Dendritic cell treated with granulocyte-macrophage colony-stimulating factor and Interleukin-4, amounts not matched to agents 40 ng/mL and 50 ng/mL, for 4 days (primary cell): ENCODE results near the gene DMD.

Experiments
- H3K27ac Mint-ChIP-seq: one replicate; pipeline ENCODE4 v1.8.0; 2022; ENCODE audit warnings: mild to moderate bottlenecking, mixed read lengths
- H3K27me3 Mint-ChIP-seq: one replicate; pipeline ENCODE4 v1.8.0; 2022; ENCODE audit warnings: mild to moderate bottlenecking, mixed read lengths
- H3K36me3 Mint-ChIP-seq: one replicate; pipeline ENCODE4 v1.8.0; 2022; ENCODE audit warnings: low read depth, mixed read lengths
- H3K4me1 Mint-ChIP-seq: one replicate; pipeline ENCODE4 v1.8.0; 2022; ENCODE audit warnings: low read depth, mixed read lengths
- H3K4me3 Mint-ChIP-seq: one replicate; pipeline ENCODE4 v1.8.0; 2022; ENCODE audit warnings: mild to moderate bottlenecking, moderate library complexity, mixed read lengths
- H3K9me3 Mint-ChIP-seq: one replicate; pipeline ENCODE4 v1.8.0; 2022; ENCODE audit warnings: mixed read lengths
- intact Hi-C: fragments of 100-400 bp; cut with micrococcal nuclease; formaldehyde crosslinking; loops from one replicate; pipeline ENCODE4 v1.15.0; 2022

DMD gene

GRCh38 chrX:32489125-32489524 lies 722.2 kb downstream of the DMD start:
- no peaks in the 10 kb centered on the region for H3K36me3 Mint-ChIP-seq
- no peaks in the 10 kb centered on the region for H3K27me3 Mint-ChIP-seq
- H3K27ac Mint-ChIP-seq: no peak overlapping the region
- no peaks in the 10 kb centered on the region for H3K4me1 Mint-ChIP-seq
- H3K9me3 Mint-ChIP-seq: no peaks in the 10 kb centered on the region
- intact Hi-C loops: no loop called here
- H3K4me3 Mint-ChIP-seq: no peak overlapping the region

- Mint-ChIP-seq H3K9me3 (no peaks in the 10 kb centered on the region), H3K4me3 (no peak overlapping the region), H3K36me3 (no peaks in the 10 kb centered on the region), H3K4me1 (no peaks in the 10 kb centered on the region), H3K27me3 (no peaks in the 10 kb centered on the region), H3K27ac (no peak overlapping the region)
- intact Hi-C loops: no loop called here
Observed at GRCh38 chrX:32483534-32484136, 727.7 kb downstream of the DMD start.

DNA sequence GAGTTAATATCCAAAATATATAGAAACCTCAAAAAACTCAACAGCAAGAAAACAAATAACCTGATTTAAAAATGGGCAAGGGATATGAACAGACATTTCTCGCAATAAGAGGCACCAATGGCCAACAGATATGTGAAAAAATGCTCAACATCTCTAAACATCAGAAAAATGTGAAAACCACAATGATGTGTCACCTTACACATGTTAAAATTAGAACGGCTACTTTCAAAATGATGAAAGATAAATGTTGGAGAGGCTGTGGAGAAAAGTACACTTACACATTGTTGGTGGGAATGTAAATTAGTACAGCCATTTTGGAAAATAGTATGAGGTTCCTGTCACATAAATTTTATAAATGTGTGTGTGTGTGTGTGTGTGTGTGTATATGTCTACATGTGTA lies 731.3 kb downstream of the DMD start:
- intact Hi-C loops: no loop called here
- H3K36me3 Mint-ChIP-seq: no peaks in the 10 kb centered on the region
- H3K27me3 Mint-ChIP-seq: no peaks in the 10 kb centered on the region
- no peak overlapping the region for H3K4me3 Mint-ChIP-seq
- no peaks in the 10 kb centered on the region for H3K4me1 Mint-ChIP-seq
- H3K9me3 Mint-ChIP-seq: no peaks in the 10 kb centered on the region
- no peak overlapping the region for H3K27ac Mint-ChIP-seq

GRCh38 chrX:32472364-32472763 lies 739.0 kb downstream of the DMD start:
- H3K9me3 Mint-ChIP-seq: no peaks in the 10 kb centered on the region
- no peak overlapping the region for H3K27ac Mint-ChIP-seq
- intact Hi-C loops: no loop called here
- H3K27me3 Mint-ChIP-seq: no peaks in the 10 kb centered on the region
- no peaks in the 10 kb centered on the region for H3K4me1 Mint-ChIP-seq
- H3K4me3 Mint-ChIP-seq: no peak overlapping the region
- H3K36me3 Mint-ChIP-seq: no peaks in the 10 kb centered on the region

- Mint-ChIP-seq H3K27ac (no peak overlapping the region), H3K36me3 (no peaks in the 10 kb centered on the region)
- intact Hi-C loops: no loop called here
Observed at GRCh38 chrX:32455704-32456103, 755.6 kb downstream of the DMD start.

DNA sequence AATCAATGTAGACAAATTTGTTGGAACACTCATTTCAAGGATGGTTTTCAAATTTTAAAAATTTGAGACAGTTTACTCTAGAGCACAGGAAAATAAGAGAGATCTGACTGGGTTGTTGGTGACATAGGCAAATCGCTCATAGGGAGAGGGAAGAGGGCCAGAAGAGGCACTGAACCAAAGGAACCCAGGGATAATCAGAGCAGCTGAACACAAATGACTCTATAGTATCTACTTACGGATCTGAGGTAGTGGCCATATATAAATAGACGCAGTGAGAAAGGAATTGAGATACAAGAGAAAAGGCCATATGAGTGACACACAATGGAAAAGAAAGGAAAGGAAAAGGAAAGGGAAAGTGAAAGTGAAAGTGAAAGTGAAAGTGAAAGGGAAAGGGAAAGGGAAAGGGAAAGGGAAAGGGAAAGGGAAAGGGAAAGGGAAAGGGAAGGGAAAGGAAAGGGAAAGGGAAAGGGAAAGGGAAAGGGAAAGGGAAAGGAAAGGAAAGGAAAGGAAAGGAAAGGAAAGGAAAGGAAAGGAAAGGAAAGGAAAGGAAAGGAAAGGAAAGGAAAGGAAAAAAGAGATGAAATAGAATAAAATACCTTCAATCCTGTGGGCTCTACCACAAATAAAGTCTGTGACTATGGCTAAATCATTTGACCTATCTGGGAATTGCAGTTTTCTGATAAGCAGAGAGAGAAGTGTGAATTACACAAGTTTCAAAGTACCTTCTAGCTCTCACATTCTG lies 759.2 kb downstream of the DMD start:
- Mint-ChIP-seq H3K36me3 (no peaks in the 10 kb centered on the region), H3K27me3 (no peaks in the 10 kb centered on the region), H3K4me1 (no peaks in the 10 kb centered on the region), H3K9me3 (no peaks in the 10 kb centered on the region), H3K4me3 (no peak overlapping the region), H3K27ac (no peak overlapping the region)
- intact Hi-C loops: no loop called here

More at GRCh38 chrX:32455704-32456103, 755.6 kb downstream of the DMD start:
- Mint-ChIP-seq H3K4me3 (no peak overlapping the region), H3K4me1 (no peaks in the 10 kb centered on the region), H3K9me3 (no peaks in the 10 kb centered on the region), H3K27me3 (no peaks in the 10 kb centered on the region)

- H3K36me3 Mint-ChIP-seq: no peaks in the 10 kb centered on the region
- H3K4me3 Mint-ChIP-seq: no peak overlapping the region
- no peaks in the 10 kb centered on the region for H3K9me3 Mint-ChIP-seq
- no peaks in the 10 kb centered on the region for H3K4me1 Mint-ChIP-seq
- H3K27me3 Mint-ChIP-seq: no peaks in the 10 kb centered on the region
- intact Hi-C loops: no loop called here
- no peak overlapping the region for H3K27ac Mint-ChIP-seq
Observed at GRCh38 chrX:32448945-32449344, 762.4 kb downstream of the DMD start.

- no peaks in the 10 kb centered on the region for H3K4me1 Mint-ChIP-seq
- H3K4me3 Mint-ChIP-seq: no peak overlapping the region
- H3K9me3 Mint-ChIP-seq: no peaks in the 10 kb centered on the region
- no peaks in the 10 kb centered on the region for H3K27me3 Mint-ChIP-seq
- H3K27ac Mint-ChIP-seq: no peak overlapping the region
- intact Hi-C loops: no loop called here
- no peaks in the 10 kb centered on the region for H3K36me3 Mint-ChIP-seq
Observed at GRCh38 chrX:32448320-32448719, 763.0 kb downstream of the DMD start.

- no peaks in the 10 kb centered on the region for H3K36me3 Mint-ChIP-seq
- no peaks in the 10 kb centered on the region for H3K9me3 Mint-ChIP-seq
- H3K27ac Mint-ChIP-seq: no peak overlapping the region
- no peaks in the 10 kb centered on the region for H3K27me3 Mint-ChIP-seq
- no peaks in the 10 kb centered on the region for H3K4me1 Mint-ChIP-seq
- intact Hi-C loops: no loop called here
- H3K4me3 Mint-ChIP-seq: no peak overlapping the region
Observed at GRCh38 chrX:32447640-32448039, 763.7 kb downstream of the DMD start.

DNA sequence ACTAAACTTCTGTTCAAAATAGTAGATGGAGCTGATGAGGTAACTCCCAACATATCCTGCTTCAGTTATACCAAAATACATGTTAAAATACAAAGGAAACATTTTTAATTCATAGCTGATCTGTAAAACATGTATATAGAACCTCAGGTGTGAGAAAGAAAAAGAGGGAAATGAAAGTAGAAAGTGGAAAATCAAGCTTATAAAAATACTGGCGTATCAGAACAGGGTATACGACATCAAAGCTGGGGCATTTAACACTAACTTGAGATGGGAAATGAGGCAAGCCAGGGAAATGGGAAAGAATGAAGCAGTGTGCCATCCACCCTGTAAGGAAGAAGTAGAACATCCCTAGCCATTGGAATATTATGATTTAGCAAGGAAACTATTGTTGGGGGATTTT lies 767.5 kb downstream of the DMD start:
- no peaks in the 10 kb centered on the region for H3K36me3 Mint-ChIP-seq
- no peaks in the 10 kb centered on the region for H3K27me3 Mint-ChIP-seq
- no peaks in the 10 kb centered on the region for H3K4me1 Mint-ChIP-seq
- H3K27ac Mint-ChIP-seq: no peak overlapping the region
- H3K4me3 Mint-ChIP-seq: no peak overlapping the region
- intact Hi-C loops: no loop called here
- H3K9me3 Mint-ChIP-seq: no peaks in the 10 kb centered on the region

DNA sequence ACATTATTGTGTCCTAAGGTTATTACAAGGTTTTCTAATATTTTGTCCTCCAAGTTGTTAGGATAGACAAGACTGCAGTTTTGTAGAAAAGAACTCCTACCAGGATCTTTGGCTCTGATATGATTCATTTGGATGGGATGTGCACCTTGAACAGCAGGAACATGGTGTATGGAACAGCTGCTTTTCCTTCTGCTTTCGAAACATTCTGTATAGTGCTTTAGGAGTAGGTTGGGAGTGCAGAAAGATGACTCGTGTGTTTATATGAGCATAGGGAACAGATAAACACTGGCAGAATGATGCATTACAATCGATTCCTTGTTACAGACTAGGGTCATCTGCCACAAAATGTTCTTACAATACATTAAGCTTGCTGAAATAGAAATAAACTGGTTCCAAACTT lies 790.1 kb downstream of the DMD start:
- H3K9me3 Mint-ChIP-seq: no peaks in the 10 kb centered on the region

GRCh38 chrX:32408389-32408788 lies 803.0 kb downstream of the DMD start:
- Mint-ChIP-seq H3K9me3 (no peaks in the 10 kb centered on the region), H3K4me1 (no peaks in the 10 kb centered on the region), H3K4me3 (no peak overlapping the region), H3K27me3 (no peaks in the 10 kb centered on the region), H3K27ac (no peak overlapping the region), H3K36me3 (no peaks in the 10 kb centered on the region)
- intact Hi-C loops: no loop called here

More for the DNA sequence above, 790.1 kb downstream of the DMD start:
- Mint-ChIP-seq H3K36me3 (no peaks in the 10 kb centered on the region), H3K4me3 (no peak overlapping the region), H3K4me1 (no peaks in the 10 kb centered on the region), H3K27ac (no peak overlapping the region), H3K27me3 (no peaks in the 10 kb centered on the region)
- intact Hi-C loops: no loop called here

DNA sequence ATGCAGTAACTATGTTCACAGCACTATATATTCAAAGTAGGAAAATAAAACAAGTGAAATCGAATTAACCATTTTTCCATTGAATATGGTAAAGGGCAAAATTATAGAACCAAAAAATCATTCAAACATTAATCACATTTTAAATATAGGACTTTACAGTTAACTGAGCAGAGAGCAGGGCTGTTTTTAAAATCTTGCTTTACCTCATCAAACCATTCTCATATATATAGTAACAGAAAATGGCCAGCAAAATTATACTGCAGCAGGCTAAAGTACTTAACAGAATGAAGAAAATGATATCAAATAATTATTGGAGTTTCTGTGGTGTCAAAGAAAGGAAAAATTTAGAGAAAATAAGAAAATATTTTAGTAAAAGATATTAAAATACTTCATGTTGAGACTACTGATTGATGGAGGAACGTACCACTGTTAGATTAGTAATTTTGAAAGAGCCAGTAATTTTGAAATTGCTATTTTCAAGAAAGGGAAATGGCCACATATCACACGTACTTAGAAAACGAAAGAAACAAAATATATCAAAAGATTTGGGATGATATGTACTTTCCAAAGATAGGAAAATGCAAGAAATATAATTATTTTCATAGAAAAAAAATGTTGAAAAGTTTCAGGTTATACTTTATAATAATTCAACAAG lies 813.7 kb downstream of the DMD start:
- Mint-ChIP-seq H3K27me3 (no peaks in the 10 kb centered on the region), H3K27ac (no peak overlapping the region), H3K4me1 (no peaks in the 10 kb centered on the region), H3K36me3 (no peaks in the 10 kb centered on the region), H3K9me3 (no peaks in the 10 kb centered on the region), H3K4me3 (no peak overlapping the region)
- intact Hi-C loops: no loop called here

DNA sequence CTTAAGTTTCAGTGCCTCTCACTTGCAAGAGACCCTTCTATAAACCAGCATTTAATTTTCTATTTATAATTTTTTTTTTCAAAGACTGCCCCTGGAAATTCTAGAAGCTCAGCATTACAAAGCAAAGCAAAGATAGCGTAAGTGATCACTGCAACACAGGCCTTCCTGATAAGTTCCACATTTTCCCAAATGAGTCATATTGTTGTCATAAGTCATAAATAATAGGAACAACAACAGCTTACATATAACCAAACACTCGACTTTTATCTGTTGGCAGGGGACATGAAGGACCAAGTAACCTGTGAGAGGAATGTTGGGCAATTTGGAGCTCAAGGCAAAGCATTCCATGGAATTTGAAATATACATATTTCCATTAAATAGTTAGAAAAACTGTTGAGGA lies 815.5 kb downstream of the DMD start:
- no peak overlapping the region for H3K4me3 Mint-ChIP-seq
- intact Hi-C loops: no loop called here
- H3K36me3 Mint-ChIP-seq: no peaks in the 10 kb centered on the region
- no peak overlapping the region for H3K27ac Mint-ChIP-seq
- H3K4me1 Mint-ChIP-seq: no peaks in the 10 kb centered on the region
- no peaks in the 10 kb centered on the region for H3K27me3 Mint-ChIP-seq
- no peaks in the 10 kb centered on the region for H3K9me3 Mint-ChIP-seq
